GM12873 (cell line): Measurements from ENCODE around the gene C10orf71.

Source experiments
- TF ChIP-seq, protein P1 (sequence below): IDR thresholded peaks from 2 replicates; pipeline ENCODE4 v1.5.1; 2012; ENCODE audit warnings: low read depth, mild to moderate bottlenecking, moderate library complexity, low read length, control low read depth; ENCODE audit not compliant: insufficient read depth; ENCODE audit errors: missing control alignments

Gene C10orf71, protein sequence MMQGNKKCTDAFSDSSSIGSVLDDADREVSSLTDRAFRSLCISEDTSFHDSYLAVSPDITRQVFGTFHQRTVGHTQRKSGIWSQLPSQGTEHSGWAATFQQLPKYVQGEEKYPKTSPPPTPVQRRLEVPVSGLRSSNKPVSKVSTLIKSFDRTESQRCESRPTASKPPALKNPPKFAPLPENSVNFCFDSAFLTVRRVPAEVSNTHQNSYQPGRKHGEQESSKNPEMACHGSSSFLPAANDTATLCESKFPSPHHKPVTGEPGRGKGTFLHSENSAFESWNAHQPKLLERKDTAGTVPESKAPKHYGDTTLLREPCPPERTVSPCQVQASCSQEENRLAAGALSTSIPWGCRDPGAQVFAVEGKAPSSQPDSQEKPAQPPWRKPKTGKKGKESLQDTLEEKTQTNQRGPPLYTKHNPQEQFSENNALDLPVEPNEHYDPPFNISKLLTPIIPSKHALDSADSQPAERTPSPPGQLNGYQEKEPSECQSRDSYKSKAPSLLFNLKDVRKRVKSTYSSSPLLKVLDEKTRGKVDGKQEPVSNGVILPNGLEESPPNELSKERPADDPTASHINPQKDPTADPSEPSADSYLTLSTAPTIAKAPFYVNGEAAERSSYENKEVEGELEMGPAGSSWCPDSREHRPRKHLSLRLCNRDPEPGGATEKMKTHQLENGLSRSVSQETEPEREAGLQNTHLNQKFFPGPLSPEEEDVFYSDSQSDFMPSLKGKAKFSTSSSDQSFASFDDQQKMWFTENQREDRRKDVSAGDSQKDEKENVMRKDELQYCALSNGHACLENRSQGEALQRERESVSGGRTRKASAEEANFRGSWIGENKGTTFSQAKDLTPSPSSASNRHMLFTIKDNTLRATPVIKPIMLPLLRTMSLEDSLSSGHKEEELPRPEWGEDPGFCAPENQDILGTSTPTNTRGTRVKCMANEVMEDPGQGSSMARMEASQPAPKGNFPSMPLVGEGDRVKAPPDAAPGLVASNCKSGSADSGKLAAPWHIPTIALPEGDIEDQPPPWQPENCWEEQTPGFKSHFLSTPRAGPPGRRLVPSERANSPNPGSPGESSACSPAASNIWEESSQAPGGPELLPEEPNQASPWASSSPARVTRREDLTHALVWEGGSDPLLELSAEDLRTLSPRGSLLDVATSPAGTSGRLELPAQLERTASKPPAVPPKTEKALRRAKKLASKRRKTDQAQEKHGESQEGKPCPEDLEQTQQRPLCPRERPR (N-terminal part only)

DNA sequence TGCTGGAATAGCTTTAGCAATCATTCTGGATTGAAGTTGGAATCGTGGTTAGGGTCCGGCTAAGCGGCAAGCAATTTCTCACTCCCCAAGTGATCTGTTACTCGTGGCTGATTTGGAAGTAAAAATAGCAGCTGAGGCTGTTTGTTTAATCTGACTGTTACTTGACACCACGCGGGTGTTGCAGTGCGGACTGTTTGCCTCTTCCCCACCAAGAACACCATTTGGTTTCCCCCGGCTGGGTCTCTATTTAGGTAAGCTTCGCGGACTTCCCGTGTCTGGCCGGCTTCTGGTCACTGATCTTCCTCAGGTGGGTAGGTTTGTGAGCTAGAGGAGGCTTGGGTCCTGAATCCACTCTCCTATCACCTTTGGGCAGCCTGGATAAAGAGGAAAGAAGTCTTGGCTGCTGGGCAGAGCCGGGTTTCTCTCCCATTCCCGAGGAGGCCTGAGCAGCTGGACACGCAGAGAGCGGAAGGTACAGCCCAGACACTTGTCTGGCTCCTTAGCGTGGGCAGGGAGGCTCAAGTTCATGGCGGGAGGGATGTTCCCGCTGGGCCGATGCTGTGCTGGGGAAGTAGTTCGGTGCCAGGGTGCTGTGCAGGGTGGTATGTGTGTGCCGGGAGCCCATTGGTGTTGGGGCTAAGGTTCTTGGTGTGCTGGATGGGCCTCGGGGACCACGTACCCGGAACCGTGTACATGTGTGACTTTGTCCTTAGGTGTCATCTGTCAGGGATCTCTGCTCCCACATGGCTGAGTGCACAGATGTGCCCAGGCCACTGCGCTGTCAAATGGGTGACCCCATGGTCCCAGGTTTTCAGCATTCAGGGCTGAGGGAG is at the start of gene C10orf71:
Gene C10orf71 (plus strand): TSS at position 188 of the 833 bp plus-strand sequence. CDS start 23,376 bp downstream, outside the sequence.
- TF ChIP-seq, protein P1, sequence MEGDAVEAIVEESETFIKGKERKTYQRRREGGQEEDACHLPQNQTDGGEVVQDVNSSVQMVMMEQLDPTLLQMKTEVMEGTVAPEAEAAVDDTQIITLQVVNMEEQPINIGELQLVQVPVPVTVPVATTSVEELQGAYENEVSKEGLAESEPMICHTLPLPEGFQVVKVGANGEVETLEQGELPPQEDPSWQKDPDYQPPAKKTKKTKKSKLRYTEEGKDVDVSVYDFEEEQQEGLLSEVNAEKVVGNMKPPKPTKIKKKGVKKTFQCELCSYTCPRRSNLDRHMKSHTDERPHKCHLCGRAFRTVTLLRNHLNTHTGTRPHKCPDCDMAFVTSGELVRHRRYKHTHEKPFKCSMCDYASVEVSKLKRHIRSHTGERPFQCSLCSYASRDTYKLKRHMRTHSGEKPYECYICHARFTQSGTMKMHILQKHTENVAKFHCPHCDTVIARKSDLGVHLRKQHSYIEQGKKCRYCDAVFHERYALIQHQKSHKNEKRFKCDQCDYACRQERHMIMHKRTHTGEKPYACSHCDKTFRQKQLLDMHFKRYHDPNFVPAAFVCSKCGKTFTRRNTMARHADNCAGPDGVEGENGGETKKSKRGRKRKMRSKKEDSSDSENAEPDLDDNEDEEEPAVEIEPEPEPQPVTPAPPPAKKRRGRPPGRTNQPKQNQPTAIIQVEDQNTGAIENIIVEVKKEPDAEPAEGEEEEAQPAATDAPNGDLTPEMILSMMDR = no peak

DNA sequence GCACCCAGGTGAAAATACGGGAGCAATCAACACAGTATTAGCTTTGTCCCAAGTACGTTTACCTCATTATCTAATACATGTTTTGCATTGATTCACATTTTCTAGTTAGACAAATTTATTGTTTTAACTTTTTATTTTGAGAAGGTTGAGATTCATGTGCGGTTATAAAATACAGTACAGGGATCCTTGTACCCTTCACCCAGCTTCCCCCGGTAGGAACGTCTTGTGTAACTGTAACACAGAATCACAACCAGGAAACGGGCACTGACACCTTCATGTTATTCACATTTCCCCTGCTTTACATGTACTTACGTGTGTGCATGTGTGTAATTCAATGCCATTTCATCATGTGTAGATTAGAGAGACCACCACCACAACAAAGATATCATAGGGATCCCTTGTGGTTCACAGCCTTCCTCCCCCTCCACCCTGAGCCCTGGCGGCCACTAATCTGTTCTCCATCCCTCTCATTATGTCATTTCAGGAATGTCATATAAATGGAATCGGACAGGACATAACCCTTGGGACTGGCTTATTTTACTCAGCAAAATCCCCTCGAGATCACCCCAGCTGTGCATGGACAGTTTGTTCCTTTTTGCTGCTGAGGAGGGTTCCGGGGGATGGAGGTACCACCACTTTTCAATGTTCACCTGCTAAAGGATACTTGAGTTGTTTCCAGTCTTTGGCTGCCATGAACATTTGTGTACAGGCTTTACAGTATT is 46.5 kb upstream of the C10orf71 start:
- TF ChIP-seq, protein P1 = no peak

DNA sequence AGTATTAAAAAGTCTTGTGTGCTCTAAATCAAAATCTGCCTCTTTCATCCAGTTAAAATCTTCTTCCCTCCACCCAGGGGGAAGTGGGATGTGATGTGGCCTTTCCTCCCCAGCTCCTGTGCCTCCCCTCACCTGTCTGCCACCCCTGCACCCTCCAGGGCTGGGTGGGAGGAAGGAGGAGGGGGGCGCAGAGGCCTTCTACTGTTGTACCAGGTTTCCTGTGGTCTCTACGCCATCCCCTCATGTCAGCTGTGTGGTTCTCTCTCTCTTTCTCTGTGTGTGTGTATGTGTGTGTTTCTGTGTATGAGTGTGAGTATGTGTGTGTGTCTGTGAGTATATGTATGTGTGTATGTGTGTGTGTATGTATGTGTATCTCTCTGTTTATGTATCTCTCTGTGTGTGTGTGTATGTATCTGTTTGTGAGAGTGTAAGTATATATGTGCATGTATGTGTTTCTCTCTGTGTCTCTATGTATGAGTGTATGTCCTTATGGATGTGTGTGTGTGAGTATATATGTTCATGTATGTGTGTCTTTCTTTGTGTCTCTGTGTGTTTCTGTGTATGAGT is 45.5 kb upstream of the C10orf71 start:
- TF ChIP-seq, protein P1 = no peak

DNA sequence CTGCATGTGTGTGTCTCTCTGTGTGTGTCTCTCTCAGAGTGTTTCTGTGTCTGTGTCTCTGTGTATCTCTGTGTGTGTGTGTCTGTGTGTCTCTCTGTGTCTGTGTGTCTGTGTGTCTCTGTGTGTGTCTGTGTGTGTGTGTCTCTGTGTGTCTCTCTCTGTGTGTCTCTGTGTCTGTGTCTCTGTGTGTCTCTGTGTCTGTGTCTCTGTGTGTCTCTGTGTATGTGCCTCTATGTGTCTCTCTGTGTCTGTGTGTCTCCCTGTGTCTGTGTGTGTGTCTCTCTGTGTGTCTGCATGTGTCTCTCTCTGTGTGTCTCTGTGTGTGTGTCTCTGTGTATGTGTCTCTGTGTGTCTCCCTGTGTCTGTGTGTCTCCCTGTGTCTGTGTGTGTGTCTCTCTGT is 44.8 kb upstream of the C10orf71 start:
- TF ChIP-seq, protein P1 = no peak

DNA sequence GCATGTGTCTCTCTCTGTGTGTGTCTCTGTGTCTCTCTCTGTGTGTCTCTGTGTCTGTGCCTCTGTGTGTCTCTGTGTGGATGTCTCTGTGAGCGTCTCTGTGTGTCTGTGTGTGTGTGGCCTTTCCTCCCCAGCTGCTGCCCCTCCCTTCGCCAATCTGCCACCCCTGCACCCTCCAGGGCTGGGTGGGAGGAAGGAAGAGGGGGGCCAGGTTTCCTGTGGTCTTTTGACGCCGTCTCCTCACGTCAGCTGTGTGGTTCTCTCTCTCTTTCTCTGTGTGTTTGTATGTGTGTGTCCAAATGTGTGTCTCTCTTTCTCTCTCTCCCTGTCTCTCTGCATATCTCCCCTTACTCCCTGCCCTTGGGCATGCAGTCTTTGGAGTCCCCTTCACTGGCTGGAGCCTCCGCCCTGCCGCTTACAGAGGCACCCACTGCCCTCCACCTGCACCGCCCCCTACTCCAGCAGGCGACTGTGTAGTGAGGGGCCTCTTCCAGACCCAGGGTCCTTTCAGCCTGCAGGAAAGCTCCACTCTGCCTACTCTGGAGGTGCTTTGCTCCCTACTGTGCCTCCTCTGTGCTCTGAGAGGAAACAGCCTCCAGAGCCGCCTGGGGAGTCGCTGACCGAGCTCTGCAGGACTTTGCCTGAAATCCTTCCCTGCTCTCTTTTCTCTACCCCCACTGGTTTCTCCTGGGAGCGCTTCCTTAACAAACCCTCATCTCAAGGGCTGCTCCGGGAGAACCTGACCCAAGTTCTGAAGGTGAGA is 44.2 kb upstream of the C10orf71 start:
- TF ChIP-seq, protein P1 = no peak

DNA sequence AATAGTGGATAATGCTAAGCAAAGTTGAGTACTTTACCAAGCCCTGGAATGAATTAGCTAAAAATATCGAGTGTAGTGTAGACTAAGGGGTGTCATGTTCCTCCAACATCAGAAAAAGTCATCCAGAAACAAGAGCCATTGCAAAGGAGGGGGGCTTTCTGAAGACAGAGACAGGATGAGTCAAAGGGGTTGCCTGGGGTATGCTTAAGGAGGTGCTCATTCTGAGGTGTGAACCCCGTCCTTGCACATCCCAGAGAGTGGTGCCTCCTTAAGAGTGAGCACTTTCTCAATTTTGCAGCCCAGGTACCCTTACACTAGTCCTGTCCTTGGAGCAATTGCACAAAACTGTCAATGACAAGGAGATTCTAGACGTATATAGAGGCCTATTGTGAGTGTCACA is 43.1 kb upstream of the C10orf71 start:
- TF ChIP-seq, protein P1 = no peak
